Gastrocnemius medialis (tissue), 4 donors: ENCODE measurements around the gene GLB1L2. TPM values are rescaled to one million over a fixed set of nuclear protein-coding genes. Genes with fewer than 3 reads are reported as not detected.

ENCODE experiments used
- ATAC-seq, 2 donors: fragments of 150-250 bp; one replicate each; pipeline ENCODE4 v1.9.1; 2016
- DNase-seq, 2 donors: peaks; one replicate each; pipeline ENCODE4 v3.0.0-alpha.2; 2019
- H3K27ac ChIP-seq, 4 donors: fragments of 200-600 bp; sonication (generic); 1 replicate in 1 of 4; 2 replicates in 3 of 4; pipeline ENCODE4 v1.5.1; 2016 to 2018; ENCODE audit warnings: mild to moderate bottlenecking in 2 of 4, moderate library complexity in 1 of 4
- H3K27me3 ChIP-seq, 3 donors: fragments of 200-600 bp; sonication (generic) in 2 of 3; 1 replicate in 1 of 3; 2 replicates in 2 of 3; pipeline versions ENCODE4 v1.5.1 to v1.6.0; 2016 to 2019; ENCODE audit warnings: mild to moderate bottlenecking in 1 of 3, moderate library complexity in 1 of 3
- H3K36me3 ChIP-seq, 2 donors: fragments of 200-600 bp; sonication (generic) in 1 of 2; one replicate each; pipeline ENCODE4 v1.5.1; 2017 to 2018
- H3K4me1 ChIP-seq, 2 donors: fragments of 200-600 bp; sonication (generic) in 1 of 2; one replicate each; pipeline ENCODE4 v1.5.1; 2016 to 2017; ENCODE audit warnings: mild to moderate bottlenecking in 2 of 2
- H3K4me3 ChIP-seq, 4 donors: fragments of 200-600 bp; sonication (generic) in 3 of 4; 1 replicate in 1 of 4; 2 replicates in 3 of 4; pipeline ENCODE4 v1.5.1; 2016 to 2019; ENCODE audit warnings: mild to moderate bottlenecking in 2 of 4
- H3K9me3 ChIP-seq, 3 donors: fragments of 200-600 bp; sonication (generic) in 2 of 3; 1 replicate in 1 of 3; 2 replicates in 2 of 3; pipeline ENCODE4 v1.5.1; 2016 to 2019
- CTCF ChIP-seq, 5 experiments: fragments of 450-650 bp in 3 of 5; fragments of 200-600 bp in 2 of 5; sonication (generic) in 2 of 5; IDR thresholded peaks in 4 of 5; conservative IDR thresholded peaks in 1 of 5; 1 replicate in 4 of 5; 2 replicates in 1 of 5; pipeline ENCODE4 v1.5.1; 2016 to 2019; ENCODE audit warnings: antibody characterized with exemption in 5 of 5, mild to moderate bottlenecking in 3 of 5, moderate library complexity in 3 of 5
- POLR2A ChIP-seq, 2 donors: fragments of 450-650 bp; IDR thresholded peaks; one replicate each; pipeline ENCODE4 v1.6.1; 2017; ENCODE audit warnings: antibody characterized with exemption in 2 of 2, mild to moderate bottlenecking in 2 of 2, moderate library complexity in 2 of 2
- in situ Hi-C, 4 donors: fragments of 200-750 bp; cut with MboI; loops; one replicate each; pipeline versions ENCODE4 v1.15.0 to v1.8.0; 2017; ENCODE audit warnings: low sequenced_read_pairs in 4 of 4
- intact Hi-C: fragments of 100-400 bp; cut with DNase I; formaldehyde crosslinking; loops from one replicate; pipeline ENCODE4 v1.15.1; 2023; ENCODE audit warnings: low total_unique reads
- total RNA-seq, 4 donors: library from RNA; depleted of rRNA; stranded (reverse); fragments of >200 nt; gene quantifications; one replicate each; pipeline versions ENCODE4 v1.1.0 to v1.2.3, GENCODE V29; 2016

The GLB1L2 gene
- total RNA-seq, 4 donors from 2014 or later, result 0.33 to 2.9 (median 0.76) TPM; not detected in 1

GRCh38 chr11:134287561-134287960 lies 44.2 kb upstream of the GLB1L2 start:
- ATAC-seq, result no peak
- TF ChIP-seq CTCF (IDR thresholded peaks at IDR 0.05 in 4 of 5, conservative IDR thresholded peaks at IDR 0.05 in 1 of 5) (no peak), POLR2A (IDR thresholded peaks at IDR 0.05) (no peak)
- in situ Hi-C loops, result no loop called here

DNA sequence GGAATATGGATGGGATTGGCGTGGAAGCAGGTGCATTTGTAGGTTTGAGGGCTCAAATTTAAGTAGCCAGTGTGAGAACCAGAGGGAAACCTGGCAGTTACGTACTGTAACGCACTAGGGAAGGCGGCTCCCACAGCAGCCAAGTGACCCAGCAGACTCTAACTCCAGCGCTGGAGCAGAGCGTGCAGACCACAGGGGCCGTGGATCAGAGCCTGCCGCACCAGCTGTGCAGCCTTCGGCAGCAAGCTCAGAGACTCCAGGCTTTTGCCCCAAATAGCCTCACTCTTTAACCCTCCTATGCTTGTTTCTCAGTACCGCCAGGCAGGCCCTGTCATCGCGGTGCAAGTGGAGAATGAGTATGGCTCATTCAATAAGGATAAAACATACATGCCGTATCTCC lies 43.3 kb upstream of the GLB1L2 start:
- H3K4me3 ChIP-seq, result no peak overlapping the region
- no peaks in the 10 kb centered on the region for H3K36me3 ChIP-seq
- H3K4me1 ChIP-seq, result no peaks in the 10 kb centered on the region
- TF ChIP-seq CTCF (IDR thresholded peaks at IDR 0.05 in 4 of 5, conservative IDR thresholded peaks at IDR 0.05 in 1 of 5), result no peak
- TF ChIP-seq POLR2A (IDR thresholded peaks at IDR 0.05), result no peak
- in situ Hi-C loops (no loop called here), intact Hi-C loops (no loop called here)
- DNase-seq (no peak), ATAC-seq (no peak)
- H3K9me3 ChIP-seq, result no peaks in the 10 kb centered on the region
- H3K27me3 ChIP-seq, result no peaks in the 10 kb centered on the region
- H3K27ac ChIP-seq, result no peak overlapping the region

More at GRCh38 chr11:134287561-134287960, 44.2 kb upstream of the GLB1L2 start:
- DNase-seq, result no peak
- no peaks in the 10 kb centered on the region for H3K4me1 ChIP-seq
- intact Hi-C loops, result no loop called here
- no peaks in the 10 kb centered on the region for H3K9me3 ChIP-seq
- no peaks in the 10 kb centered on the region for H3K36me3 ChIP-seq
- no peak overlapping the region for H3K27ac ChIP-seq
- H3K27me3 ChIP-seq, result peaks cover 0 to under 1% (median 0%) of the 10 kb centered on the region in 3 donors
- H3K4me3 ChIP-seq, result no peak overlapping the region

GRCh38 chr11:134289167-134289566 lies 42.6 kb upstream of the GLB1L2 start:
- Histone ChIP-seq H3K4me1 (no peaks in the 10 kb centered on the region), H3K36me3 (no peaks in the 10 kb centered on the region), H3K27ac (no peak overlapping the region), H3K27me3 (no peaks in the 10 kb centered on the region), H3K4me3 (no peak overlapping the region), H3K9me3 (no peaks in the 10 kb centered on the region)
- TF ChIP-seq POLR2A (IDR thresholded peaks at IDR 0.05), result no peak
- no peak for TF ChIP-seq CTCF (IDR thresholded peaks at IDR 0.05 in 4 of 5, conservative IDR thresholded peaks at IDR 0.05 in 1 of 5)
- no peak for DNase-seq
- ATAC-seq, result no peak
- intact Hi-C loops, result no loop called here
- in situ Hi-C loops, result no loop called here

- no peaks in the 10 kb centered on the region for H3K27me3 ChIP-seq
- no peaks in the 10 kb centered on the region for H3K36me3 ChIP-seq
- in situ Hi-C loops (no loop called here), intact Hi-C loops (no loop called here)
- TF ChIP-seq CTCF (IDR thresholded peaks at IDR 0.05 in 4 of 5, conservative IDR thresholded peaks at IDR 0.05 in 1 of 5), result no peak
- TF ChIP-seq POLR2A (IDR thresholded peaks at IDR 0.05), result no peak
- ATAC-seq (no peak), DNase-seq (no peak)
- H3K4me1 ChIP-seq, result no peaks in the 10 kb centered on the region
- no peak overlapping the region for H3K4me3 ChIP-seq
- H3K9me3 ChIP-seq, result no peaks in the 10 kb centered on the region
- no peak overlapping the region for H3K27ac ChIP-seq
Observed at GRCh38 chr11:134289789-134290188, 42.0 kb upstream of the GLB1L2 start.

GRCh38 chr11:134290646-134291045 lies 41.1 kb upstream of the GLB1L2 start:
- Histone ChIP-seq H3K27me3 (no peaks in the 10 kb centered on the region), H3K36me3 (no peaks in the 10 kb centered on the region), H3K27ac (no peak overlapping the region), H3K4me1 (no peaks in the 10 kb centered on the region), H3K9me3 (no peaks in the 10 kb centered on the region), H3K4me3 (no peak overlapping the region)
- DNase-seq (no peak), ATAC-seq (no peak)
- intact Hi-C loops (no loop called here), in situ Hi-C loops (no loop called here)
- TF ChIP-seq CTCF (IDR thresholded peaks at IDR 0.05 in 4 of 5, conservative IDR thresholded peaks at IDR 0.05 in 1 of 5) (no peak), POLR2A (IDR thresholded peaks at IDR 0.05) (no peak)
